ENCODE data around the gene VRK2.
"Not testable (repeated sequence)": the region's sequence is repeated elsewhere in the genome, so short reads cannot be mapped to it uniquely, and the experiment has no call there.

Gene VRK2

GRCh38 chr2:58107803-58108710 lies 61.5 kb downstream of the VRK2 start:
- DNase-seq (ENCODE audit: low read depth in 1 of 2, low spot score in 1 of 2) = no peak

GRCh38 chr2:58109481-58109880 lies 62.9 kb downstream of the VRK2 start:
- DNase-seq (ENCODE audit: low read depth in 1 of 2, low spot score in 1 of 2) = no peak

GRCh38 chr2:58110765-58111164 lies 64.2 kb downstream of the VRK2 start:
- no peak for DNase-seq (ENCODE audit: low read depth in 1 of 2, low spot score in 1 of 2)

GRCh38 chr2:58113563-58113962 lies 67.0 kb downstream of the VRK2 start:
- not testable (repeated sequence) for DNase-seq (ENCODE audit: low read depth in 1 of 2, low spot score in 1 of 2)

GRCh38 chr2:58120626-58121229 lies 74.1 kb downstream of the VRK2 start:
- DNase-seq (ENCODE audit: low read depth in 1 of 2, low spot score in 1 of 2) = no peak

- DNase-seq (ENCODE audit: low read depth in 1 of 2, low spot score in 1 of 2) = no peak
Observed at GRCh38 chr2:58122040-58122439, 75.4 kb downstream of the VRK2 start.

GRCh38 chr2:58122540-58122939 lies 75.9 kb downstream of the VRK2 start:
- DNase-seq (ENCODE audit: low read depth in 1 of 2, low spot score in 1 of 2) = no peak

GRCh38 chr2:58127111-58127510 lies 80.5 kb downstream of the VRK2 start:
- no peak for DNase-seq (ENCODE audit: low read depth in 1 of 2, low spot score in 1 of 2)

GRCh38 chr2:58130238-58130637 lies 83.6 kb downstream of the VRK2 start:
- DNase-seq (ENCODE audit: low read depth in 1 of 2, low spot score in 1 of 2) = no peak

- no peak for DNase-seq (ENCODE audit: low read depth in 1 of 2, low spot score in 1 of 2)
Observed at GRCh38 chr2:58131191-58132011, 84.8 kb downstream of the VRK2 start.

- no peak for DNase-seq (ENCODE audit: low read depth in 1 of 2, low spot score in 1 of 2)
Observed at GRCh38 chr2:58133395-58133794, 86.8 kb downstream of the VRK2 start.

- no peak for DNase-seq (ENCODE audit: low read depth in 1 of 2, low spot score in 1 of 2)
Observed at GRCh38 chr2:58135861-58136260, 89.3 kb downstream of the VRK2 start.

- no peak for DNase-seq (ENCODE audit: low read depth in 1 of 2, low spot score in 1 of 2)
Observed at GRCh38 chr2:58137221-58137620, 90.6 kb downstream of the VRK2 start.

GRCh38 chr2:58137856-58138255 lies 91.2 kb downstream of the VRK2 start:
- no peak for DNase-seq (ENCODE audit: low read depth in 1 of 2, low spot score in 1 of 2)

- no peak for DNase-seq (ENCODE audit: low read depth in 1 of 2, low spot score in 1 of 2)
Observed at GRCh38 chr2:58138396-58139030, 91.9 kb downstream of the VRK2 start.

- DNase-seq (ENCODE audit: low read depth in 1 of 2, low spot score in 1 of 2) = no peak
Observed at GRCh38 chr2:58140508-58141072, 94.0 kb downstream of the VRK2 start.

- not testable (repeated sequence) for DNase-seq (ENCODE audit: low read depth in 1 of 2, low spot score in 1 of 2)
Observed at GRCh38 chr2:58145769-58146168, 99.2 kb downstream of the VRK2 start.

GRCh38 chr2:58146707-58147106 lies 100.1 kb downstream of the VRK2 start:
- DNase-seq (ENCODE audit: low read depth in 1 of 2, low spot score in 1 of 2) = no peak

- DNase-seq (ENCODE audit: low read depth in 1 of 2, low spot score in 1 of 2) = no peak
Observed at GRCh38 chr2:58155160-58155778, 108.7 kb downstream of the VRK2 start.

- no peak for DNase-seq (ENCODE audit: low read depth in 1 of 2, low spot score in 1 of 2)
Observed at GRCh38 chr2:58156780-58157179, 110.2 kb downstream of the VRK2 start.

All from activated T-helper 1 cell treated with anti-CD3 and anti-CD28 coated beads, Interleukin-2, amount 50 U/mL, for 16 hours (primary cell).